Effector memory CD4-positive, alpha-beta T cell (primary cell): Measurements from ENCODE around the gene LNX1.
"Not testable (repeated sequence)": the region's sequence is repeated elsewhere in the genome, so short reads cannot be mapped to it uniquely, and the experiment has no call there.

ENCODE experiments used
- DNase-seq, 3 donors: peaks; one replicate each; pipeline ENCODE4 v3.0.0-alpha.2; 2020
- H3K27ac ChIP-seq: 2 replicates; pipeline ENCODE4 v1.7.0; 2013; ENCODE audit warnings: mild to moderate bottlenecking, low read length, moderate library complexity; ENCODE audit not compliant: insufficient read depth, poor library complexity, severe bottlenecking
- H3K27me3 ChIP-seq: replicated peaks from 2 replicates; pipeline ENCODE4 v1.7.0; 2013; ENCODE audit warnings: mild to moderate bottlenecking, low read length; ENCODE audit not compliant: insufficient read depth, control insufficient read depth, poor library complexity, severe bottlenecking
- H3K36me3 ChIP-seq: 2 replicates; pipeline ENCODE4 v1.7.0; 2013; ENCODE audit warnings: mild to moderate bottlenecking, low read length, moderate library complexity; ENCODE audit not compliant: control insufficient read depth, insufficient read depth
- H3K4me1 ChIP-seq: 2 replicates; pipeline ENCODE4 v1.7.0; 2013; ENCODE audit warnings: low read length, mild to moderate bottlenecking; ENCODE audit not compliant: control insufficient read depth, insufficient read depth, poor library complexity, severe bottlenecking
- H3K4me3 ChIP-seq: 2 replicates; pipeline ENCODE4 v1.7.0; 2013; ENCODE audit warnings: low read length, low read depth, mild to moderate bottlenecking; ENCODE audit not compliant: insufficient read depth, poor library complexity, severe bottlenecking
- H3K9me3 ChIP-seq: 2 replicates; pipeline ENCODE4 v1.7.0; 2013; ENCODE audit warnings: mild to moderate bottlenecking, low read length, moderate library complexity; ENCODE audit not compliant: control insufficient read depth

LNX1 gene

GRCh38 chr4:53479736-53480525 is 111.4 kb downstream of the LNX1 start:
- Histone ChIP-seq H3K27ac (no peak overlapping the region), H3K4me1 (no peaks in the 10 kb centered on the region), H3K4me3 (no peak overlapping the region), H3K36me3 (no peaks in the 10 kb centered on the region), H3K9me3 (no peaks in the 10 kb centered on the region), H3K27me3 (no peaks in the 10 kb centered on the region)
- DNase-seq: no peak

GRCh38 chr4:53478671-53479456 is 112.4 kb downstream of the LNX1 start:
- Histone ChIP-seq H3K36me3 (no peaks in the 10 kb centered on the region), H3K4me1 (no peaks in the 10 kb centered on the region), H3K27me3 (no peaks in the 10 kb centered on the region), H3K9me3 (no peaks in the 10 kb centered on the region), H3K27ac (no peak overlapping the region), H3K4me3 (no peak overlapping the region)
- DNase-seq: no peak

GRCh38 chr4:53477636-53478035 is 113.7 kb downstream of the LNX1 start:
- no peak for DNase-seq
- Histone ChIP-seq H3K4me3 (no peak overlapping the region), H3K9me3 (no peaks in the 10 kb centered on the region), H3K27ac (no peak overlapping the region), H3K36me3 (no peaks in the 10 kb centered on the region), H3K4me1 (no peaks in the 10 kb centered on the region), H3K27me3 (no peaks in the 10 kb centered on the region)

GRCh38 chr4:53477038-53477565 is 114.2 kb downstream of the LNX1 start:
- Histone ChIP-seq H3K9me3 (no peaks in the 10 kb centered on the region), H3K4me3 (no peak overlapping the region), H3K4me1 (no peaks in the 10 kb centered on the region), H3K27me3 (no peaks in the 10 kb centered on the region), H3K27ac (no peak overlapping the region), H3K36me3 (no peaks in the 10 kb centered on the region)
- DNase-seq: no peak

- Histone ChIP-seq H3K27me3 (no peaks in the 10 kb centered on the region), H3K27ac (no peak overlapping the region), H3K4me1 (no peaks in the 10 kb centered on the region), H3K36me3 (no peaks in the 10 kb centered on the region), H3K9me3 (no peaks in the 10 kb centered on the region), H3K4me3 (no peak overlapping the region)
- DNase-seq: no peak
Measured at GRCh38 chr4:53476232-53477037, 114.9 kb downstream of the LNX1 start.

GRCh38 chr4:53466576-53466975 is 124.7 kb downstream of the LNX1 start:
- not testable (repeated sequence) for H3K4me1 ChIP-seq, H3K4me3 ChIP-seq, H3K36me3 ChIP-seq, H3K9me3 ChIP-seq, H3K27me3 ChIP-seq, DNase-seq, H3K27ac ChIP-seq

GRCh38 chr4:53465891-53466290 is 125.4 kb downstream of the LNX1 start:
- H3K4me3 ChIP-seq: no peak overlapping the region
- H3K27me3 ChIP-seq: no peaks in the 10 kb centered on the region
- H3K27ac ChIP-seq: no peak overlapping the region
- DNase-seq: no peak
- H3K9me3 ChIP-seq: peaks cover 4% of the 10 kb centered on the region
- H3K36me3 ChIP-seq: peaks cover 4% of the 10 kb centered on the region
- no peaks in the 10 kb centered on the region for H3K4me1 ChIP-seq

GRCh38 chr4:53465281-53465680 is 126.0 kb downstream of the LNX1 start:
- no peak overlapping the region for H3K27ac ChIP-seq
- DNase-seq: no peak

GRCh38 chr4:53463340-53463739 is 127.9 kb downstream of the LNX1 start:
- no peak for DNase-seq
- H3K4me3 ChIP-seq: no peak overlapping the region
- no peaks in the 10 kb centered on the region for H3K27me3 ChIP-seq
- peaks cover 16% of the 10 kb centered on the region for H3K36me3 ChIP-seq
- peaks cover 4% of the 10 kb centered on the region for H3K9me3 ChIP-seq
- no peak overlapping the region for H3K27ac ChIP-seq
- no peaks in the 10 kb centered on the region for H3K4me1 ChIP-seq

More at GRCh38 chr4:53465281-53465680, 126.0 kb downstream of the LNX1 start:
- Histone ChIP-seq H3K27me3 (no peaks in the 10 kb centered on the region), H3K4me1 (no peaks in the 10 kb centered on the region), H3K36me3 (peaks cover 4% of the 10 kb centered on the region), H3K9me3 (peaks cover 4% of the 10 kb centered on the region), H3K4me3 (no peak overlapping the region)
